ENCODE data around the gene PALLD.
A peak's percentile ranks its signal among the peaks of the same experiment; 100 is the strongest.
"Not testable (repeated sequence)": the region's sequence is repeated elsewhere in the genome, so short reads cannot be mapped to it uniquely, and the experiment has no call there.

PALLD gene

DNA sequence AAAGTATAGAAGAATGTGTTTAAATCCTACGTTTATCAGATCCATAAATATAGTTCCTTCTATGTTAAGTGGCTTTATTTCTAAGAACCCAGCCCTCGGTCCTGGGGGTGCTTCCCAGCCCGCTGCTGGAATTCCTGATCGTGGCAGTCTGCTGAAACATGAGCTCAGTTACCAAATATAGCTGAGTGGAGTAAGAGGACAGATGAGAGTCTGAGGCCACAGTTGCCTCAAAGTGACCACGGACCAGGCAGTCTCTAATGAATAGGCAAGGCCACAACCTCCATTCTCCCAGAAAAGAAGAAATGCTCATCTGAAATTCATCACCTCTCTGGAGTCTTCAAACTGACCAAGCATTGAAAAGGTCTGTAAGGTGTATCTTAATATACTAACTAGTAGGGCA is at the start of gene PALLD:
Gene PALLD, plus strand, starts transcription at position 219 of the 400 bp plus-strand sequence.
- DNase-seq = no peak

DNA sequence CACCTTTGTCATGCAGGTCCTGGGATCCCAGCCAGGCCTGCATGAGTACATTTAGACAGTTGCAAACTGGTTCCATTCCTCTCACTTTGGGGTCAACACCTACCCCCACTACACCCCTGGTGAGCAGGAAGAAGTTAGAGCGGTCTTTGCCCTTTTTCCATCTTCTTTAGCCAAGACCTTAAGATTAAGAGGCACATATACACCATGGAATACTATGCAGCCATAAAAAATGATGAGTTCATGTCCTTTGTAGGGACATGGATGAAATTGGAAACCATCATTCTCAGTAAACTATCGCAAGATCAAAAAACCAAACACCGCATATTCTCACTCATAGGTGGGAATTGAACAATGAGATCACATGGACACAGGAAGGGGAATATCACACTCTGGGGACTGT is 47.8 kb upstream of the PALLD start:
- DNase-seq = not testable (repeated sequence)

DNA sequence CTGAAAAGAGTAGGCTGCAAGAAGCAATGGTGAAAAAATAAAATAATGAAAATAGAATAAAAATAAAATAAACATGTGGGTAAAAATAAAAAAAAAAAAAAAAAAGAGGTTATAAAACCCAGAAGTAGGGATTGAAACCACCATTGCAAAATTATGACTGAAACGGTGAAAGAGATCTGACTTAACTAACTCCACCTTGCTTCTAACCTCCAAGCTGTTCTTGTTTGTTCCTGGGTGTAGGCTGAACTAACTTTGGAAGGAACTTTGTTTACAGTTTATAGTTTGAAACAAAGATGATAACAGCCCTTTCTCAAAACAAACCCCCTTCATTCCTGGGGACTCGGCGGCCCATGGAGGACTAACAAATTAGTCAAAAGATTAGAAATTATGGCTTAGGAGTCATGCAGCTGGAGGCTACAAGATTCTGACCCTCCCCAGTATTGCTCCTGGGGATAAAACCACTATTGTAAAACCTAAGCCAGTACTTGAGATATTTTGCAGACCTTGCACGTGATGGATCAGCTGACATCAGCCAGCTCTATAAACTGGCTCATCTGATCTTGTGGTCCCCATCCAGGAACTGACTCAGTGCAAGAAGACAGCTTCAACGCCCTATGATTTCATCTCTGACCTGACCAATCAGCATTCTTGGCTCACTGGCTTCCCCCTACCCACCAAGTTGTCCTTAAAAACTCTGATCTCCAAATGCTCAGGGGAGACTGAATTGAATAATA is 47.0 kb upstream of the PALLD start:
- no peak for DNase-seq

DNA sequence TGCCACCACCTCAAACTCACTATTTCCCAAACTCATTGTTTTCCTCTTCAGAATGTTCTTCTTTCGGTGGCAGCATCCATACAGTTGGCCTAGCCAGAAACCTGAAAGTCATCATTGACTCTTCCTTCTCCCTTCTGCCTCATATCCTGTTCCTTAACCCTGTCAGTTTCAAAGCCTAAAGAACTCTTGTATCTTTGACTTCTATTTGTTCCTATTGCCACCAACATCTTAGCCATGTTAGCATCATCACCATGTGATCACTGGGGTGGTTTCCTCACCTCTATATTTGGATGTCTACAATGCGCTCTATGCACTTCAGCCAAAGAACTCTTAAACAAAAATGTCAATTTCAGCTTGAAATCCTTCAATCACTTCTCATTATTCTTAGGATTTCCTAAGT is 45.5 kb upstream of the PALLD start:
- no peak for DNase-seq

- DNase-seq = no peak
Observed at GRCh38 chr4:168451744-168452390, 45.0 kb upstream of the PALLD start.

DNA sequence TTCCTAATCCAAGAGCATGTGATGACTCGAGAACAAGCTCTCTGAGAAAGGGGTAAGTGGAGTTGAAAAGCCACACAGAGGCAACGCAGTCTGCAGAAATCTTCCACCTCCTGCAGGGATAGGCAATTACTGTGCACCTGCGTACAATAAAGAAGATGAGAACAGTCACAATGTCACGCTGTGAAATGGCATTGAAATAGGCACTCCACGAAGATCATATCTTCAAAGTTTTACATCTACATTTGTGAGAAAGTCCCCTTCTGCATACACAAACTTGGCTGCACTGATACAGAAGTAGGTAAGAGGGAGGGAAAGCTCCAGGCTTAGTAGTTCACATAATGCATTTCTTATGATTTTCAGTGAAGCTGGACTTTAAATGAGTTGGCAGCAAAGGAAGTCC is 43.7 kb upstream of the PALLD start:
- DNase-seq = no peak

DNA sequence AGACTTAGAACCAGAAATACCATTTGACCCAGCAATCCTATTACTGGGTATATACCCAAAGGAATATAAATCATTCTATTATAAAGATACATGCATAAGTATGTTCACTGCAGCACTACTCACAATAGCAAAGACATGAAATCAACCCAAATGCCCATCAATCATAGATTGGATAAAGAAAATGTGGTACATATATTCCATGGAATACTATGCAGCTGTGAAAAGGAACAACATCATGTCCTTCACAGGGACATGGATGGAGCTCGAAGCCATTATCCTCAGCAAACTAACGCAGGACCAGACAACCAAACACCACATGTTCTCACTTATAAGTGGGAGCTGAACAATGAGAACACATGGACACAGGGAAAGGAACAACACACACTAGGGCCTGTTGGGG is 38.6 kb upstream of the PALLD start:
- DNase-seq = not testable (repeated sequence)

GRCh38 chr4:168461821-168462220 is 35.0 kb upstream of the PALLD start:
- no peak for DNase-seq

- no peak for DNase-seq
Observed at GRCh38 chr4:168472920-168473319, 23.9 kb upstream of the PALLD start.

- DNase-seq = no peak
Observed at GRCh38 chr4:168474660-168475320, 22.1 kb upstream of the PALLD start.

DNA sequence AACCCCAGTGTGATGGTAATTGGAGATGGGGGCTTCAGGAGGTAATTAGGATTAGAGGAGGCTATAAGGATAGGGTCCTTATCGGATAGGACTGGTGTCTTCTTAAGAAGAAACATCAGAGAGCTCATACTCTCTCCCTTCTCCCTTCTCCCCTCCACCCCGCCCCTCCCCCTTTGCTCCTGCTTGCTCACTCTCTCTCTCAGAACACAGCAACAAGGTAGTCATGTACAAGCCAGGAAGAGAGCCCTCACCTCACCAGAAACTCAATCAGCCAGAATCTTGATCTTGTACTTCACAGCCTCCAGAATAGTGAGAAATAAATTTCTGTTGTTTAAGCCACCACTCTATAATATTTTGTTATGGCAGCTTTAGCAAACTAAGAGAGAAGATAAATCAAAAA is 21.1 kb upstream of the PALLD start:
- no peak for DNase-seq

- no peak for DNase-seq
Observed at GRCh38 chr4:168478868-168479267, 18.0 kb upstream of the PALLD start.

DNA sequence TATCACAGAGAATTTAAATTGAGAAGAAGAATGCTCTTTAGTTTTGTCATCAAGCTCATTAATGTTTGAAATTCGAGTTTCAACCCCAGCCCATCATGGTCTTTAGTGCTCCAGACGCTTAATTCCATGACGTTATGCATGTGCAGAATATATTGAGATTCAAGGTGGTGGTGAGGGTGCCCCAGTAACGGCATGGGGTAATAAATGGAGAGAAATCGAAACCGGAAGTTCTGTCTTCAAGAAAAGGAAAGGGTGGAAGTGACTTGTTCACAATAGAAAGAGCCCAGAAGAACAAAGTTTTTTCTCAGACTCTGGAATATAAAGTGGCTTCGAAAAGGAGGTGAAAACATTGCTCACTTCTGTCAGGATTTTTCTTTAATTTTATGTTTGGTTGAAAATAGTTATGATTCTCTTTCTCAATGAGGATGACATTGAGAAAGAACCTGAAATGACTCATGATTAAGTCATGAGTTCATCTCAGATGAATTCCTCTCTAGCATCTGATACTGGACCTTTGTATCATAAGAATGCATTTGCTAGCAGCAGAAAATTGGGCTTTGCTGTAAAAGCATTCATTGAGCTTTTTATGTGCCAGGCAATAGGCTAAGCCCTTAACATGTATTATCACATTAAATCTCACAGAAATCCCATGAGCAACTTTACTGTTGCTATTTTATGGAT is 15.8 kb upstream of the PALLD start:
- peak; percentile 60 for DNase-seq

- DNase-seq = no peak
Observed at GRCh38 chr4:168483811-168484210, 13.0 kb upstream of the PALLD start.

GRCh38 chr4:168484626-168485025 is 12.2 kb upstream of the PALLD start:
- DNase-seq = no peak

DNA sequence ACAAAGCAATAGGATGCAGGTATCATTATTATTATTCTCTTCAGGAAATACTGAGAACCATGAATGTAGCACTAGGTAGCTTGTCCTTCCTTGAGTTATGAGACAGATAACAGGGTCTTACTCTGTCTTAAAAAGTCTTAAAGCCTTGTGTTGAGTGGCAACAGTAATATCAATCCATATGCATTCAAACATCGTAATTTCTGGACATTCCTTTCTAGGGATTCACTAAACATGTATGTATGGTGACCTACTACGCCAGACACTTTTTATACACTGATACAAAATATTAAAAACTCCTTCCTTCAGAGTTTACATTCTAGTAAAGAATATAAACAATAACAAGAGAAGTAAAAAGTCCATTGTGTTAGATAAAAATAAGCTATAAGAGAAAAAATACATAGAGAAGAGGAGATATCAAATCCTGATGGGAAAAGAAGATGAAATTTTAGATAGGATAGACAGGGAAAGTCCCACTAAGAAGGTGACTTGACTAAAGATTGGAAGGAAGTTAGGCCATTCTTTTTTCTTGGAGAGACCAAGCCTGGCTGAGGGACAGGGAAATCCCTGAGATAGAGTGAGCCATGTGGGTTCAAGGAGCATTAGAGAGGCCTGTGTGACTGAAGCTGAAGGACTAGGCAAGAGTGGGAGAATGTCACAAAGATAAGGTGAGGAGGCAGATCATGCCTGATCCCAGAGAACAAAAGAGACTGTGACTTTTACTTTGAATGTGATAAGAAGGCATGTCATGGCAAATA is 11.5 kb upstream of the PALLD start:
- DNase-seq = no peak

DNA sequence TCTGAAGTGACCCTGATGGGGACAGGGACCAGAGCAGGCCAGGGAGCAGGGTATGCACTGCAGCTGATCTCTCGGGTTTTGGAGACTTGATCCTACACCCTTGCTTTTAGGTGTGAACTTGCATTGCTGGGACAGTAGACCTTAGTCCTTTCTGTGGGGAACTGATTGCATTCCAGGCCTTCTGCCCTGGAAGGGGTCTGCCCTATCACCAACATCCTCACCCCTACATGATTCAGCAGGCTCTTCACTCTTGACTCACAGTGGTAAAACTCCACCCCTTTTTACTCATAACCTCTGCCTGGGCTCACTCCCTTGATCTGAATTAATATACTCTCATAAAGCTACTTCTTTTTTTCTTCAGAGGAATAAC is 10.0 kb upstream of the PALLD start:
- no peak for DNase-seq

GRCh38 chr4:168487282-168488035 is 9.4 kb upstream of the PALLD start:
- no peak for DNase-seq

DNA sequence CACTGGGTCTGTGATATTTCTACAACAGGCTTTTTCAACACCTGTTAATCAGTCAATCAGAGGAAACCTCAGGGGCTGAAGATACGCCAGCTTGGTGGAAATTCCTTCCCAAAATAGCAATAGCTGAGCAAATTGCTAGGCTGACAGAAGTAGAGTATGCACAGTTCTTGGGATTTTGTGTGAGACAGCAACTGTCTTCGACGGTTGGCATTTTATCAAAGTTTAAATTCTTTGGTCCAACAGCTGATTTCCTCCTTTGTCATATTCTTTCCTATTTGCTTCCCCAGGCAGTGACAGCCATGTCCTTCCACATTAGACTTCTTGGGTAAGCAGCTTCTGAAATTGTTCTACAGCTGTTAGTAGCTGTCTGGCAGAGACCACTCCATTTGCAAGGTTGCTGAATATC is 8.0 kb upstream of the PALLD start:
- no peak for DNase-seq

DNA sequence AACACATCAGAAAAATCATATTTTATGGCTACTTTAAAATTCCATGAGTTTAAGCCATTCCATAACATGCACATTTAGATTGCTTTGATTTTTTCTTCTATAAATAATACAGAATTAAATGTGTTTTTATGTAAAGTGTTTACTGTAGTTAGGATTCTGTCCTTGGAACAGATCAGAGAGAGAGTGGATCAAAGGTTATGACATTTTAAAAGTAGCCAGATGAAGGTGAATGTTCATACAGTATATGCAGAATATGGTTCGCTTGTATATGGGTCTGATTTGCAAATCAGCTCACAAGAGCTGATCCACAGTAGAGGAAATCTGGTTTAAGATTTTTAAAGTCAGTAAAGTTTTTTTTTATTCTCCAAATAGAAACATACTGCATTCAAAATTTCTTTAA is 7.2 kb upstream of the PALLD start:
- DNase-seq = no peak

- no peak for DNase-seq
Observed at GRCh38 chr4:168490711-168491110, 6.1 kb upstream of the PALLD start.

DNA sequence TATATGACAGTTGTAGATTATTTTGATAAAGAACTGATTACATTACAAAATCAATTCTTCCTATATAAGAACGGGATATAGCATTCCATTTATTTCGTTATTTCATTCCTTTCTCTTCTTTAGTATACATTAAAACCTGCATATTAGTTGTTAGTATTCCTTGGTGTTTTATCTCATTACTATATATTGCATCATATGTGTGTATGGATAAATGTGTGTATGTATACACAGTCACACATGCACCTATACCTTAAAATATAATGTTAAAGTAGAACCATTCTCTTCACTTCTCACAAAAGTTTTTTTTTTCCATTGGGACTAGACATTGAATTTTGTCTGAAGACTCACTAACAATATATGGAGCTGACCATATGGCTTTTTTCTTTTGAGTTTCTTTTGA is 5.3 kb upstream of the PALLD start:
- no peak for DNase-seq
